HepG2 (cell line): ENCODE results near the gene TP63. TPM values are rescaled to one million over a fixed set of nuclear protein-coding genes. Genes with fewer than 3 reads are reported as not detected.

ENCODE experiments used
- ATAC-seq: fragments of 200-7000 bp; cut with Tn5 transposase; 3 replicates; pipeline ENCODE4 v1.9.1; 2020; ENCODE audit warnings: mild to moderate bottlenecking, moderate library complexity
- BruUV-seq: library from RNA; stranded (reverse); fragments of 400-500 nt; replicated peaks from 2 replicates; lab custom pipeline; 2021; lab: Mats Ljungman, UMichigan
- CTCF ChIA-PET: fragments of 300-600 bp; formaldehyde crosslinking; extraction: SDS; loops from one replicate; lab custom pipeline; 2021; ENCODE audit warnings: low total read pairs, inconsistent platforms, low intra/inter-chr PET ratio; lab: Yijun Ruan, JAX
- POLR2A ChIA-PET: fragments of 350-600 bp; sonication (Branson Sonifier 250); formaldehyde crosslinking; loops from one replicate; lab custom pipeline; 2020; ENCODE audit warnings: antibody characterized with exemption, inconsistent platforms; lab: Yijun Ruan, JAX
- DNase-seq: peaks from one replicate; pipeline ENCODE4 v3.0.0-alpha.2; 2015; ENCODE audit warnings: low spot score
- FAIRE-seq: peaks from 3 replicates; lab custom pipeline; 2011; peaks lifted over from hg19 to GRCh38; lab: Jason Lieb, UNC
- H2AFZ ChIP-seq: one replicate; pipeline ENCODE4 v1.6.1; 2011; ENCODE audit warnings: low read length, inconsistent platforms
- H3K27ac ChIP-seq: fragments of 300-600 bp; 3 replicates; pipeline ENCODE4 v1.8.0; 2011; ENCODE audit warnings: mixed run types, mild to moderate bottlenecking, mixed read lengths, low read length, inconsistent platforms; ENCODE audit not compliant: insufficient read depth; ENCODE audit errors: extremely low read length
- H3K27me3 ChIP-seq, 2 experiments: fragments of 200-600 bp in 1 of 2; 2 replicates in 1 of 2; 3 replicates in 1 of 2; pipeline versions ENCODE4 v1.6.0 to v1.8.0; 2011; ENCODE audit warnings: low read length in 2 of 2, mild to moderate bottlenecking in 2 of 2, moderate library complexity in 2 of 2, inconsistent platforms in 1 of 2; ENCODE audit not compliant: insufficient read depth in 2 of 2, control insufficient read depth in 1 of 2
- H3K36me3 ChIP-seq, 2 experiments: fragments of 200-600 bp in 1 of 2; replicated peaks in 1 of 2; 2 replicates in 1 of 2; 3 replicates in 1 of 2; pipeline versions ENCODE4 v1.5.1 to v1.8.0; 2011; ENCODE audit warnings: low read length in 2 of 2, inconsistent platforms in 1 of 2; ENCODE audit not compliant: insufficient read depth in 2 of 2, control insufficient read depth in 1 of 2
- H3K4me1 ChIP-seq: 2 replicates; pipeline ENCODE4 v1.5.1; 2012; ENCODE audit warnings: low read length, inconsistent platforms; ENCODE audit not compliant: insufficient read depth
- H3K4me2 ChIP-seq: 2 replicates; pipeline ENCODE4 v1.6.0; 2011; ENCODE audit warnings: low read depth, low read length, inconsistent platforms
- H3K4me3 ChIP-seq, 3 experiments: fragments of 200-600 bp in 1 of 3; sonication (generic), shearing (Covaris generic) in 1 of 3; replicated peaks in 1 of 3; 2 replicates each; pipeline ENCODE4 v1.5.1; 2011 to 2016; ENCODE audit warnings: low read length in 3 of 3, inconsistent platforms in 2 of 3, low read depth in 2 of 3, mild to moderate bottlenecking in 2 of 3, control low read depth in 1 of 3, mixed read lengths in 1 of 3; ENCODE audit not compliant: insufficient read depth in 1 of 3
- H3K79me2 ChIP-seq: one replicate; pipeline ENCODE4 v1.6.1; 2011; ENCODE audit warnings: low read length, inconsistent platforms; ENCODE audit not compliant: insufficient read depth
- H3K9ac ChIP-seq: 2 replicates; pipeline ENCODE4 v1.6.0; 2011; ENCODE audit warnings: mild to moderate bottlenecking, low read depth, low read length, inconsistent platforms; ENCODE audit not compliant: insufficient read depth
- H3K9me3 ChIP-seq: 2 replicates; pipeline ENCODE4 v1.5.1; 2012; ENCODE audit warnings: mild to moderate bottlenecking, low read length
- H4K20me1 ChIP-seq: 2 replicates; pipeline ENCODE4 v1.6.0; 2011; ENCODE audit warnings: inconsistent platforms, mild to moderate bottlenecking, low read length, moderate library complexity; ENCODE audit not compliant: insufficient read depth
- AGO2 ChIP-seq: fragments of 200-400 bp; formaldehyde crosslinking; optimal IDR thresholded peaks from 2 replicates; pipeline ENCODE3; 2017; ENCODE audit warnings: mild to moderate bottlenecking, low read depth, low read length, moderate library complexity
- ATF7-NPFF ChIP-seq: sonication (generic); formaldehyde crosslinking; IDR thresholded peaks from 2 replicates; pipeline ENCODE4 v1.8.1; 2023; ENCODE audit warnings: mild to moderate bottlenecking, low read depth, missing genetic modification reagents, moderate library complexity
- CREM ChIP-seq, 2 experiments: sonication (generic) in 1 of 2; formaldehyde crosslinking in 1 of 2; IDR thresholded peaks; 2 replicates each; pipeline versions ENCODE4 v1.4.0 to v1.6.1; 2016 to 2020; ENCODE audit warnings: antibody characterized with exemption in 1 of 2, mild to moderate bottlenecking in 1 of 2, missing genetic modification reagents in 1 of 2
- HNRNPUL1 ChIP-seq: fragments of 200-400 bp; formaldehyde crosslinking; IDR thresholded peaks from 2 replicates; pipeline ENCODE4 v1.6.1; 2017; ENCODE audit warnings: low read depth, mild to moderate bottlenecking, low read length, moderate library complexity
- MAF1 ChIP-seq: sonication (generic); formaldehyde crosslinking; IDR thresholded peaks from 2 replicates; pipeline ENCODE4 v1.5.0; 2020; ENCODE audit warnings: missing genetic modification reagents, borderline replicate concordance
- NCOA5 ChIP-seq: sonication (generic); formaldehyde crosslinking; IDR thresholded peaks from 2 replicates; pipeline ENCODE4 v1.4.0; 2020; ENCODE audit warnings: missing genetic modification reagents
- STAG1 ChIP-seq: sonication (generic); formaldehyde crosslinking; IDR thresholded peaks from 2 replicates; pipeline ENCODE4 v1.4.0; 2020; ENCODE audit warnings: missing genetic modification reagents
- SYNCRIP ChIP-seq: fragments of 200-400 bp; formaldehyde crosslinking; IDR thresholded peaks from 2 replicates; pipeline ENCODE4 v1.6.1; 2018; ENCODE audit warnings: mild to moderate bottlenecking, low read depth, low read length; ENCODE audit not compliant: insufficient read depth
- ZNF75D ChIP-seq: sonication (generic); formaldehyde crosslinking; IDR thresholded peaks from 2 replicates; pipeline ENCODE4 v1.8.1; 2023; ENCODE audit warnings: missing genetic modification reagents, mild to moderate bottlenecking, borderline replicate concordance
- ZNF781 ChIP-seq: sonication (generic); formaldehyde crosslinking; IDR thresholded peaks from 2 replicates; pipeline ENCODE4 v1.5.1; 2020; ENCODE audit warnings: borderline replicate concordance, mild to moderate bottlenecking, missing genetic modification reagents; ENCODE audit errors: not compliant biosample characterization
- WGBS: methylation state at CpG from one replicate; pipeline ENCODE4 v1.1.6; 2017; ENCODE audit warnings: low lambda C conversion rate; 5-methylcytosine and 5-hydroxymethylcytosine counted together
- in situ Hi-C: cut with HindIII; loops from 2 replicates; pipeline ENCODE4 v1.10.0; 2017; ENCODE audit warnings: low pct_unique_long_range_greater_than_20kb; ENCODE audit not compliant: extremely low pct_ligation_motif_present
- intact Hi-C: fragments of 100-400 bp; cut with micrococcal nuclease; formaldehyde crosslinking; loops from one replicate; pipeline ENCODE4 v1.10.0; 2022; ENCODE audit not compliant: unreplicated experiment
- polyA plus RNA-seq, 8 experiments: library from polyadenylated mRNA; depleted of rRNA in 3 of 8; stranded (reverse) in 7 of 8; unstranded in 1 of 8; fragments of >200 nt; fragmentation: Illumina TruSeq in 4 of 8; extraction: Trizol in 4 of 8; gene quantifications; 2 replicates each; pipeline versions ENCODE4 v1.2.1 to v1.2.3, GENCODE V29; 2011 to 2016; ENCODE audit warnings: low read depth in 4 of 8, missing spikeins in 1 of 8, mixed read lengths in 1 of 8; ENCODE audit not compliant: insufficient read depth in 1 of 8
- total RNA-seq, 5 experiments: library from RNA; depleted of rRNA; stranded (reverse); fragments of >200 nt; fragmentation: Illumina TruSeq; extraction: Trizol; gene quantifications; 2 replicates each; pipeline ENCODE4 v1.2.3, GENCODE V29; 2016; ENCODE audit warnings: low read depth in 1 of 5
- TF ChIP-seq, protein P1 (sequence below): sonication (generic); formaldehyde crosslinking; IDR thresholded peaks from 2 replicates; pipeline ENCODE4 v1.9.0; 2021; ENCODE audit warnings: mild to moderate bottlenecking, missing genetic modification reagents
- TF ChIP-seq, protein P2 (sequence below): sonication (generic); formaldehyde crosslinking; IDR thresholded peaks from 2 replicates; pipeline ENCODE4; 2020; ENCODE audit warnings: missing genetic modification reagents, mild to moderate bottlenecking, borderline replicate concordance
- TF ChIP-seq, protein P3 (sequence below): IDR thresholded peaks from 2 replicates; pipeline ENCODE4 v1.6.1; 2012; ENCODE audit warnings: low read depth, low read length, improper control_type of control experiment

The TP63 gene
- total and polyA plus RNA-seq, 2 of the 13 experiments (the other 11 are each of a cell fraction or from before 2014, with no cell fraction given), result not detected

DNA sequence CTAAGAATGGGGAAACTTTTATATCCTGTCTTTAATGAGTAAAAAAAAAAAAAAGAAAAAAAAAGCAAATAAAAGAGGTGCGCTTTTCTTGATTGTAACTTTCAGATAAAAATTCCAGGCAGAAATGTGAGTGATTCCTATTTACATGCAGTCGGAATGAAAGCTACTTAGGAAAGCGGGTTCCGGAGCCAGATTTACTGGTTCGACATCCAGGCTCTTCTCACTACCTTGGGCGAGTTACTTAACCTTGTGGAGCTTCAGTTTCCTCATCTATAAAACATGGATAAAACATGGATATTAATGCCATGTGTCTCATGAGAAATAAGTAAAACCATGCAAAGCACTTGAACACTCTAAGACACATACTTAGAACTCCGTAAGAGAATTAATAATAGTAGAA, 169.2 kb downstream of the TP63 start:
- in situ Hi-C loops, result no loop called here
- H3K4me1 ChIP-seq, result no peaks in the 10 kb centered on the region
- no peak for FAIRE-seq
- H4K20me1 ChIP-seq, result no peaks in the 10 kb centered on the region
- no peak overlapping the region for H3K4me2 ChIP-seq
- ChIA-PET CTCF (no interaction called here), POLR2A (no interaction called here)
- no TSS peak for BruUV-seq
- intact Hi-C loops, result no loop called here
- H3K9me3 ChIP-seq, result no peaks in the 10 kb centered on the region
- H3K36me3 ChIP-seq, result no peaks in the 10 kb centered on the region
- no peak overlapping the region for H3K27ac ChIP-seq
- H3K4me3 ChIP-seq, result no peak overlapping the region
- H2AFZ ChIP-seq, result no peak overlapping the region
- H3K9ac ChIP-seq, result no peak overlapping the region
- no peak for ATAC-seq
- DNase-seq, result no peak
- no peaks in the 10 kb centered on the region for H3K79me2 ChIP-seq
- H3K27me3 ChIP-seq, result no peaks in the 10 kb centered on the region
- WGBS, result 57% methylated on average over 7 of the region's 7 CpGs
- no peak for TF ChIP-seq ZNF75D (CRISPR knock-in tag)
- TF ChIP-seq STAG1 (CRISPR knock-in tag), result no peak
- TF ChIP-seq, protein P1, sequence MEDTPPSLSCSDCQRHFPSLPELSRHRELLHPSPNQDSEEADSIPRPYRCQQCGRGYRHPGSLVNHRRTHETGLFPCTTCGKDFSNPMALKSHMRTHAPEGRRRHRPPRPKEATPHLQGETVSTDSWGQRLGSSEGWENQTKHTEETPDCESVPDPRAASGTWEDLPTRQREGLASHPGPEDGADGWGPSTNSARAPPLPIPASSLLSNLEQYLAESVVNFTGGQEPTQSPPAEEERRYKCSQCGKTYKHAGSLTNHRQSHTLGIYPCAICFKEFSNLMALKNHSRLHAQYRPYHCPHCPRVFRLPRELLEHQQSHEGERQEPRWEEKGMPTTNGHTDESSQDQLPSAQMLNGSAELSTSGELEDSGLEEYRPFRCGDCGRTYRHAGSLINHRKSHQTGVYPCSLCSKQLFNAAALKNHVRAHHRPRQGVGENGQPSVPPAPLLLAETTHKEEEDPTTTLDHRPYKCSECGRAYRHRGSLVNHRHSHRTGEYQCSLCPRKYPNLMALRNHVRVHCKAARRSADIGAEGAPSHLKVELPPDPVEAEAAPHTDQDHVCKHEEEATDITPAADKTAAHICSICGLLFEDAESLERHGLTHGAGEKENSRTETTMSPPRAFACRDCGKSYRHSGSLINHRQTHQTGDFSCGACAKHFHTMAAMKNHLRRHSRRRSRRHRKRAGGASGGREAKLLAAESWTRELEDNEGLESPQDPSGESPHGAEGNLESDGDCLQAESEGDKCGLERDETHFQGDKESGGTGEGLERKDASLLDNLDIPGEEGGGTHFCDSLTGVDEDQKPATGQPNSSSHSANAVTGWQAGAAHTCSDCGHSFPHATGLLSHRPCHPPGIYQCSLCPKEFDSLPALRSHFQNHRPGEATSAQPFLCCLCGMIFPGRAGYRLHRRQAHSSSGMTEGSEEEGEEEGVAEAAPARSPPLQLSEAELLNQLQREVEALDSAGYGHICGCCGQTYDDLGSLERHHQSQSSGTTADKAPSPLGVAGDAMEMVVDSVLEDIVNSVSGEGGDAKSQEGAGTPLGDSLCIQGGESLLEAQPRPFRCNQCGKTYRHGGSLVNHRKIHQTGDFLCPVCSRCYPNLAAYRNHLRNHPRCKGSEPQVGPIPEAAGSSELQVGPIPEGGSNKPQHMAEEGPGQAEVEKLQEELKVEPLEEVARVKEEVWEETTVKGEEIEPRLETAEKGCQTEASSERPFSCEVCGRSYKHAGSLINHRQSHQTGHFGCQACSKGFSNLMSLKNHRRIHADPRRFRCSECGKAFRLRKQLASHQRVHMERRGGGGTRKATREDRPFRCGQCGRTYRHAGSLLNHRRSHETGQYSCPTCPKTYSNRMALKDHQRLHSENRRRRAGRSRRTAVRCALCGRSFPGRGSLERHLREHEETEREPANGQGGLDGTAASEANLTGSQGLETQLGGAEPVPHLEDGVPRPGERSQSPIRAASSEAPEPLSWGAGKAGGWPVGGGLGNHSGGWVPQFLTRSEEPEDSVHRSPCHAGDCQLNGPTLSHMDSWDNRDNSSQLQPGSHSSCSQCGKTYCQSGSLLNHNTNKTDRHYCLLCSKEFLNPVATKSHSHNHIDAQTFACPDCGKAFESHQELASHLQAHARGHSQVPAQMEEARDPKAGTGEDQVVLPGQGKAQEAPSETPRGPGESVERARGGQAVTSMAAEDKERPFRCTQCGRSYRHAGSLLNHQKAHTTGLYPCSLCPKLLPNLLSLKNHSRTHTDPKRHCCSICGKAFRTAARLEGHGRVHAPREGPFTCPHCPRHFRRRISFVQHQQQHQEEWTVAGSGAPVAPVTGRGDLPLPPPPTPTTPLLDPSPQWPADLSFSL (CRISPR knock-in tag), result no peak
- no peak for TF ChIP-seq ZNF781
- no peak for TF ChIP-seq SYNCRIP
- no peak for TF ChIP-seq NCOA5 (CRISPR knock-in tag)
- TF ChIP-seq HNRNPUL1, result no peak
- no peak for TF ChIP-seq MAF1 (CRISPR knock-in tag)
- TF ChIP-seq, protein P2, sequence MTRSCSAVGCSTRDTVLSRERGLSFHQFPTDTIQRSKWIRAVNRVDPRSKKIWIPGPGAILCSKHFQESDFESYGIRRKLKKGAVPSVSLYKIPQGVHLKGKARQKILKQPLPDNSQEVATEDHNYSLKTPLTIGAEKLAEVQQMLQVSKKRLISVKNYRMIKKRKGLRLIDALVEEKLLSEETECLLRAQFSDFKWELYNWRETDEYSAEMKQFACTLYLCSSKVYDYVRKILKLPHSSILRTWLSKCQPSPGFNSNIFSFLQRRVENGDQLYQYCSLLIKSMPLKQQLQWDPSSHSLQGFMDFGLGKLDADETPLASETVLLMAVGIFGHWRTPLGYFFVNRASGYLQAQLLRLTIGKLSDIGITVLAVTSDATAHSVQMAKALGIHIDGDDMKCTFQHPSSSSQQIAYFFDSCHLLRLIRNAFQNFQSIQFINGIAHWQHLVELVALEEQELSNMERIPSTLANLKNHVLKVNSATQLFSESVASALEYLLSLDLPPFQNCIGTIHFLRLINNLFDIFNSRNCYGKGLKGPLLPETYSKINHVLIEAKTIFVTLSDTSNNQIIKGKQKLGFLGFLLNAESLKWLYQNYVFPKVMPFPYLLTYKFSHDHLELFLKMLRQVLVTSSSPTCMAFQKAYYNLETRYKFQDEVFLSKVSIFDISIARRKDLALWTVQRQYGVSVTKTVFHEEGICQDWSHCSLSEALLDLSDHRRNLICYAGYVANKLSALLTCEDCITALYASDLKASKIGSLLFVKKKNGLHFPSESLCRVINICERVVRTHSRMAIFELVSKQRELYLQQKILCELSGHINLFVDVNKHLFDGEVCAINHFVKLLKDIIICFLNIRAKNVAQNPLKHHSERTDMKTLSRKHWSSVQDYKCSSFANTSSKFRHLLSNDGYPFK (CRISPR knock-in tag), result no peak
- no peak for TF ChIP-seq ATF7-NPFF (CRISPR knock-in tag)
- TF ChIP-seq CREM (IDR thresholded peaks at IDR 0.05), result no peak
- TF ChIP-seq CREM (CRISPR knock-in tag; IDR thresholded peaks at IDR 0.05), result no peak
- TF ChIP-seq AGO2, result no peak
- TF ChIP-seq, protein P3, sequence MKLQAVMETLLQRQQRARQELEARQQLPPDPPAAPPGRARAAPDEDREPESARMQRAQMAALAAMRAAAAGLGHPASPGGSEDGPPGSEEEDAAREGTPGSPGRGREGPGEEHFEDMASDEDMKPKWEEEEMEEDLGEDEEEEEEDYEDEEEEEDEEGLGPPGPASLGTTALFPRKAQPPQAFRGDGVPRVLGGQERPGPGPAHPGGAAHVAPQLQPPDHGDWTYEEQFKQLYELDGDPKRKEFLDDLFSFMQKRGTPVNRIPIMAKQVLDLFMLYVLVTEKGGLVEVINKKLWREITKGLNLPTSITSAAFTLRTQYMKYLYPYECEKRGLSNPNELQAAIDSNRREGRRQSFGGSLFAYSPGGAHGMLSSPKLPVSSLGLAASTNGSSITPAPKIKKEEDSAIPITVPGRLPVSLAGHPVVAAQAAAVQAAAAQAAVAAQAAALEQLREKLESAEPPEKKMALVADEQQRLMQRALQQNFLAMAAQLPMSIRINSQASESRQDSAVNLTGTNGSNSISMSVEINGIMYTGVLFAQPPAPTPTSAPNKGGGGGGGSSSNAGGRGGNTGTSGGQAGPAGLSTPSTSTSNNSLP, result no peak
